GM12874 (cell line): ENCODE measurements around the gene REEP6.

Experiments used
- TF ChIP-seq, protein P1 (sequence below): IDR thresholded peaks from 2 replicates; pipeline ENCODE4 v1.5.1; 2011; ENCODE audit warnings: low read depth, mild to moderate bottlenecking, control low read depth, low read length, moderate library complexity; ENCODE audit not compliant: insufficient read depth

Gene REEP6

DNA sequence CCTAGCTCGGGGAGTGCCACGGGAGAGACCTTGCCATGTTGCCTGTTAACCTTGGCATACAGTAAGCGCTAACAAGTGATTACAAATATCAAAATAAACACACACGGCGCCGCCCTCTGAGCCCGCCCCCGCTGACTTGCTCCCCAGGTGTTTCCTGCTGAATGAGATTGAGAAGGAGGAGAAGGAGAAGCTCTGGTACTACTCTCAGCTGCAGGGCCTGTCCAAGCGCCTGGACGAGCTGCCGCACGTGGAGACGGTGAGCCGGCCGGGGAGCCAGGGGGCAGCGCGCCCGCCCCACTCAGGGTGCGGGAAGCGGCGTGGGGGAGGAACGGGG is 36.0 kb upstream of the REEP6 start:
- TF ChIP-seq, protein P1, sequence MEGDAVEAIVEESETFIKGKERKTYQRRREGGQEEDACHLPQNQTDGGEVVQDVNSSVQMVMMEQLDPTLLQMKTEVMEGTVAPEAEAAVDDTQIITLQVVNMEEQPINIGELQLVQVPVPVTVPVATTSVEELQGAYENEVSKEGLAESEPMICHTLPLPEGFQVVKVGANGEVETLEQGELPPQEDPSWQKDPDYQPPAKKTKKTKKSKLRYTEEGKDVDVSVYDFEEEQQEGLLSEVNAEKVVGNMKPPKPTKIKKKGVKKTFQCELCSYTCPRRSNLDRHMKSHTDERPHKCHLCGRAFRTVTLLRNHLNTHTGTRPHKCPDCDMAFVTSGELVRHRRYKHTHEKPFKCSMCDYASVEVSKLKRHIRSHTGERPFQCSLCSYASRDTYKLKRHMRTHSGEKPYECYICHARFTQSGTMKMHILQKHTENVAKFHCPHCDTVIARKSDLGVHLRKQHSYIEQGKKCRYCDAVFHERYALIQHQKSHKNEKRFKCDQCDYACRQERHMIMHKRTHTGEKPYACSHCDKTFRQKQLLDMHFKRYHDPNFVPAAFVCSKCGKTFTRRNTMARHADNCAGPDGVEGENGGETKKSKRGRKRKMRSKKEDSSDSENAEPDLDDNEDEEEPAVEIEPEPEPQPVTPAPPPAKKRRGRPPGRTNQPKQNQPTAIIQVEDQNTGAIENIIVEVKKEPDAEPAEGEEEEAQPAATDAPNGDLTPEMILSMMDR: no peak

- TF ChIP-seq, protein P1: no peak
Measured at GRCh38 chr19:1455336-1456120, 35.5 kb upstream of the REEP6 start.

DNA sequence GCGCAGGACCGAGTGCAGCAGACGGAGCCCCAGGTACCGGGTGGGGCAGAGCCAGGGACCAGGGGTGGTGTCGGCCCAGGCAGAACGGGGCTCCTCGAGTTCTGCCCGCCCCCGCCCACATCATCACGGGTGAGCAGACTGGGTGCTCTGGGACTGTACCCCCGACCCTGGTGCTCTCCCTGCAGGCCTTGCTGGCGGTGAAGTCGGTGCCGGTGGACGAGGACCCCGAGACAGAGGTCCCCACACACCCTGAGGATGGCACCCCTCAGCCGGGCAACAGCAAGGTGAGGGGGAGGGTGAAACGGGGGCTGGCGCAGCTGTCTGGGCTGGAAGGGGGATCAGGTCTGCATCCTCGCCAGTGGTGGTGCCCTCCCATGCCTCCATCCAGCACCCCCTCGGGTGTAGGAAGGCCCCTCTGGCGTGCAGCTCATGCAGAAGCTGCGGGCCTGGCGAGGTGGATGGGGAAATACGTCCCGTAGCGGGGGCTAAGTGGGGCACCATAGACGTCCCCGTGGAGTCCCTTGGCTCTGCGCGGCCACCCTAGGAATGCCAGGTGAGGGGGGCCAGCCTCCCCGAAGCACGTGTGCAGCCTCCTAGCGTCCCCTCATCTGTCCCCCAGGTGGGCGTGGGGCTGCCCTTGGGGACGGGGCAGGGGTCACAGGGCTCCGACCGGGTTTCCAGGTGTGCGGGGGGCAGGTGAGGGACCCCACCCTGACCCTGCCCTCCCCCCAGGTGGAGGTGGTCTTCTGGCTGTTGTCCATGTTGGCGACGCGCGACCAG is 34.7 kb upstream of the REEP6 start:
- TF ChIP-seq, protein P1: no peak

GRCh38 chr19:1457031-1457739 is 33.8 kb upstream of the REEP6 start:
- TF ChIP-seq, protein P1: no peak

DNA sequence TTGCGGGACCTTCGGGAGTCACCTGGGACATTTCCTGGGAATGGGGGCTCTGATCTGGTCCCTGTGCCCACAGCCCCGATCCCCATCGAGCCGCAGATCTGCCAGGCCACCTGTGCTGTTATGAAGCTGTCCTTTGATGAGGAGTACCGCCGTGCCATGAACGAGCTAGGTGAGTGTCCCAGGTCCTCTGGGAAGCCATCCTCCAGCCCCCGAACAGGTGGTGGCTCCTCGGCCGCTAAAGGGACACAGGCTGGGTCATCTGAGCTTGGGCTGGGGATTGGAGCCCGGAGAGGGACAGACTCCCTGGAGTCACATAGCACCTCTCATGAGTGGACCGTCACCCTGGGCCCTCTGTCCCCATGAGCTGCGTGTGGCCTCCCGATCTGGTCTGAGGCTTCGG is 33.1 kb upstream of the REEP6 start:
- TF ChIP-seq, protein P1: no peak

DNA sequence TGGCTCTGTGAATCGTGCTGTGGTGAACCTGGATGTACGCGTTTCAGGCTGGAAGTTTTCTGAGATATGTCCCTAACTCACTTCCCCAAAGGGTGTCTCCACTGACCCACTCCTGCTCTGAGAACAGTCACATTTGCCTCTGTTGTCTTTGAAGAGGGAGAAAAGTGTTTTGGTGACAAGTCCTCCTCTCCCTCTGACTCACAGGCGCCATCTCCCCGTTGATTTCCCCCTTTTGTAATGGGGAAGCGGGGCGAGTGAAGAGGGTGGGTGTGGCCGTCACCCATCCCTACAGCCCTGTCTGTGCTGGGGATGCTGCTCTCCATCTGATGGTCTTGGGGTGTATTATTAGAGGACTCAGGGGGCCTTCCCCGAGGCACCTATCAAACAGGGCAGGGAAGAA is 31.5 kb upstream of the REEP6 start:
- TF ChIP-seq, protein P1: no peak
